Measurements from ENCODE around the gene SRGAP3.

- TF ChIP-seq CTCF (conservative IDR thresholded peaks at IDR 0.05) (no peak), ZFX (IDR thresholded peaks at IDR 0.05) (no peak)
Observed at GRCh38 chr3:9296241-9296640, 46.8 kb upstream of the SRGAP3 start.

Data from C4-2B (cell line).